ENCODE results near the gene RRH.

Gene RRH

GRCh38 chr4:109887071-109887470 lies 59.3 kb downstream of the RRH start:
- DNase-seq (ENCODE audit: low spot score), result no peak

GRCh38 chr4:109890076-109890475 lies 62.3 kb downstream of the RRH start:
- no peak for DNase-seq (ENCODE audit: low spot score)

All from kidney tubule cell (primary cell).